Measurements from ENCODE around the gene CA5B. TPM values are rescaled to one million over a fixed set of nuclear protein-coding genes. Genes with fewer than 3 reads are reported as not detected.
"Not testable (repeated sequence)": the region's sequence is repeated elsewhere in the genome, so short reads cannot be mapped to it uniquely, and the experiment has no call there.

Gene CA5B
- total RNA-seq, 1 experiment from 2014 or later = 6.8 TPM

DNA sequence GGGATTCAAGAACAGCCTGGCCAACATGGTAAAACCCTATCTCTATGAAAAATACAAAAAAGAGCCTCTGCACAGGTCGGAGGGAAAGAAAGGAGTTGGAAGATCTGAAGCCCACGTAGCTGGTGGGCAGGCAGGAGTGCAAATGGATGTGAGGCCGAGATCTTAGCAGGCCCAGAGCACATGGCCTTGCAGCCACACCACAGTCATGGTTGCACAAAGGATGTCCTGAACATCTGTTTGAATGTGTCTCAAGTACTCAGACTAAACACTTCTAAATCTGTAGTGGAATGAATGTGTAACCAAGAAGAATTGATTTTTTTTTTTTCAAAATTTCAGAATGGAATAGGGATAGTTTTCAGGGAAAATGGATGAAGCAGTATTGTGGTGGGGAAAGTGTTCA, 10.8 kb downstream of the CA5B start:
- DNase-seq (ENCODE audit: low read depth) = no peak

DNA sequence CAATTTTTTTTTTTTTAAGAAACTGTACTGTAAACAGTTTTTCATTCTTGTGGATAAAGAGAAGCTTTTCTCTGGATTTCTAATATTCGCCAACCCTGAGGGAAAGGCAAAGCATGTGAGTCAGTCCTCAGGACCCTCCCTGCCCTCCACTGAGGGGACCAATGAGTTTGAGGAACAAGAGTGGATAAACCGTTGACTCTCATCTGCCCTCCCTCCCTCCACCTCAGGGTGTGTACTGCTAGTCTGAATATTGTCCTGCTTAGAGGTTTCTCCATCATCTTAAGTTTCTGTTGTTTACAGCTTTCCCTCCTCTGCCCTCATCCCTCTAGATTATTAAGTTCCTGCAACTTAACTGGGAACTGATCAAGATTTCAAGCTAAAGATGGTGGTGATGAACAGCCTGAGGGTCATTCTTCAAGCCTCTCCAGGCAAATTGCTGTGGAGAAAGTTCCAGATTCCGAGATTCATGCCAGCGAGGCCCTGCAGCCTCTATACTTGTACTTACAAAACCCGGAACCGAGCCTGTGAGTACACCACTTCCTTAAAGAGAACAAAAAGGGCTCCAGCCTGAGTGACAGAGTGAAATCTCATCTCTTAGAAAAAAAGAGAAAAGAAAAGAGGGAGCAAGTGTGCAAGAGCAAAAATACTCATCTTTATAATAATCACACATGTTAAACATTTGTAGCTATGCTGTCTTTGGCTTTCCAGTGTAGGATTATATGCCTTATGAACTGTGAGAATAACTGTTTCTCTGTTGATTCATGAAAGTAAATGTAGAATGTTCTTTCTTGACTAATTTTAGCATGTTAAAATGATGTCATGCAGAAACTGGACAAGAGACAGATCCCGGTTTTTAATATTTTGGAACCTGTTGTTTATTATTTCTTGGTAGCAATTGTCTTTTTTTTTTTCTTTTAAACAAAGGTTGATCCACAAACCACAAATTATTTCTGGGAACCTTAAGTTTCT, 11.9 kb downstream of the CA5B start:
- DNase-seq (ENCODE audit: low read depth) = peak; percentile 69

DNA sequence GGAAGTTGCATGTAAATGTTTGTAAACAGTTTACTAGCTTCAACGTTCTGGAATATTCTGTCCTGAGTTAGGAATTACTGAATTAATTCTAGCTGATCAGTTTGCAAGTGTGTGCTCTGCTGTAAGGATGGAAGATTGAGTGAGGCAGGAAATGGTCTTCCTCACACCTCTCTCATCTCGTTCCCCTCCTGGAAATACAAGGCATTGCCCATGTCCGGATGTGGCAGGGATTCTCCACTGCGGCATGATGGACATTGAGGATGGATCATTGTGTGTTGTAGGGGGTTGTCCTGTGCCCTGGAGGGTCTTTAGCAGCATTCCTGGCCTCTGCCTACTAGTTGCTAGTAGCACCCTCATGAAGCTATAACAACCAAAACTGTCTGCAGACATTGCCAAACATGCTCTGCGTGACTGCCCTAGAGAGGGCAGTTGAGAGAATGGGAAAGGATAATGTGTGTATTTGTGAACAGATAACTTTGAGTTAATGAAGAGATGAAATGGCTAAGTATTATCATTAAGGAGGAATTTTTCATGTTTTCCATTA, 12.6 kb downstream of the CA5B start:
- no peak for DNase-seq (ENCODE audit: low read depth)

DNA sequence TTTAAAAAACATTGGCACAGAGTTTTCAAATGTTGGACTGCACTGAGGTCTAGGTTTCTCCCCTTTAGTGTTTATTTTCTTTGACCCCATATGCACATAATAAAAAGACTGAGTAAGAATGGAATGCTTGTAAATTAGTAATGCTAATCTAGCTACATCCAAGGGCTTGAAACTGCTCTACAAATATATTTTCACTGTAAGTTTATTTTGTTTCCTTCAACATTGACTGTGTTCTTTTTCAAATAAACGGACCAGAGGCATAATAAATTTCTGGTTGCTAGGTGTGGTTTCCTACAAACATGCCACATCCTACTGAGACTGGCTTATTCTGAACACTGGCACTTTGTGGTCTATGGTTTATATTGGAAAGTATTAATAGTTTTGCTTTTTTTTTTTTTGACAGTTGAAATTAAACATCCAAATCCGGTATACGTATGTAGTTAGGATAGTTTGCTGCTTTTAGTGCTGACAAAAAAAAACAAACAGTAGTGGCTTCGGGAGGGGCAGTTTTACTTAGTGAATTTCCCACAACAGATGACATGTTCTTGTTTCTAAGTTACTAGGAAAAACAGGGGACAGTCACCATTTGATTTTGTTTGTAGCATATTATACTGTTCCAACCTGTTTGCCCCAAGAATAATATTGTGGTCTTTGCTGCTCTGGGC, 13.2 kb downstream of the CA5B start:
- peak; percentile 95 for DNase-seq (ENCODE audit: low read depth)

DNA sequence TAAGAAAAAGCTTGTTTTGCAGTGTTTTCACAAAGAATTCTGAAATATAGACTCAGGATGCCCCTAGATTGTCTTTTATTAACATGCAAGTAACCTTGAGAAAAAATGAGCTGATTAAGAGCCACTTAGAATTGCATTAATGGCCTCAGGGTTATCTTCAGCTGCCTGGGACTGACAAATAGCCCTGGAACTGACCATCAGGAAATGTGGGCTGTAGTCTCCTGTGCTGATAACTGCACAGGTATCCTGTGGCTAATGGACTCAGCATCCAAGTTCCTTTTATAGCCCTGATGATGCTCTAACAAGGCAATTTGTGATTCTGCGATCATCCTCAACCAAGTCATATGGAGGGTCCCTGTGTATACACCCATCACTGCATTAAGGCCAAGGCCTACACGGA, 17.0 kb downstream of the CA5B start:
- no peak for DNase-seq (ENCODE audit: low read depth)

DNA sequence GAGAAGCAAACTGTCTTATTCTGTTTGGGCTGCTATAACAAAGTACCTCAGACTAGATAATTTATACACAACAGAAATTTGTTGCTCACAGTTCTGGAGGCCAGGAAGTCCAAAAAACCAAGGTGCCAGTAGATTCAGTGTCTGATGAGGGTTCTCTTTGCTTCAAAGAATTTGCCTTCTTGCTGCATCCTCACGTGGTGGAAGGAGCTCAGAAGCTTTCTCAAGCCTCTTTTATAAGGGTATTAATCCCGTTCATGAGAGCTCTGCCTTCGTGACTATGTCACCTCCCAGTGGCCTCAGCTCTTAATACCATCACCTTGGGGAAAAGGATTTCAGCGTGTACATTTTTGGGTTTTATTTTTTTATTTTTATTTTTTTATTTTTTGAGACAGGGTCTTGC, 20.1 kb downstream of the CA5B start:
- DNase-seq (ENCODE audit: low read depth) = no peak

DNA sequence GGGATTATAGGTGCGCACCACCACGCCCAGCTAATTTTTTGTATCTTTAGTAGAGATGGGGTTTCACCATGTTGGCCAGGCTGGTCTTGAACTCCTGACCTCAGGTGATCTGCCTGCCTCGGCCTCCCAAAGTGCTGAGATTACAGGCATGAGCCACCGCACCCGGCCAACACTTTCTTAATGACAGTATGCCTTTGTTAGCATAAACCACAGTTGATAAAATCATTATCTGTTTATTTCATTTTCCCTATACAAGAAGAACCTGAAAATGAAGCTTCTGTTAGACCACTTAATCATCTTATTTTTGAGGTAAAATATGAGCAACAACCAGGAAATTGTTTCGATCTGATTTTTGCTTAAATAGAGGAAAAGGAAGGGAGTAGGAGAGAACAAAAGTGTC, 21.8 kb downstream of the CA5B start:
- DNase-seq (ENCODE audit: low read depth) = not testable (repeated sequence)

DNA sequence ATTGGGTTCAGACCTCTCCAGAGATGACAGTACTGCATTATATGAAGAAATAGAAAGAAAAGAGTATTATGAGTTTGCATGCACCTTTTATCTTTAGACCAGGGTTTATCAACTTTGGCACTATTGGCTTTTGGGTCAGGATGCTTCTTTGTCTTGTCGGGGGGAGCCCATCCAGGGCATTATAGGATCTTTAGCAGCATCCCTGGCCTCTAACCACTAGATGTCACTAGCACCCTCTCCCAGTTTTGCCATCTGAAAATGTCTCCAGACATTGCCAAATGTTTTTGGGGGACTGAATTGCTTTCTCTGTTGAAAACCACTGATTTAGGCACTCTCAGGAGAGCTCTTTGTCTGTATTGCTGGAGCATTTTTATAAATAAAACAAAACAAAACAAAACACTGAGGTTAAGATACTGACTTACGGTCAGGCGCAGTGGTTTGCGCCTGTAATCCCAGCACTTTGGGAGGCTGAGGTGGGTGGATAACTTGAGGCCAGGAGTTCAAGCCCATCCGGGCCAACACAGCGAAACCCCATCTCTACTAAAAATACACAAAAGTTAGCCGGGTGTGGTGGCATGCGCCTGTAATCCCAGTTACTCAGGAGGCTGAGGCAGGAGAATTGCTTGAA, 23.6 kb downstream of the CA5B start:
- peak; percentile 37 for DNase-seq (ENCODE audit: low read depth)

DNA sequence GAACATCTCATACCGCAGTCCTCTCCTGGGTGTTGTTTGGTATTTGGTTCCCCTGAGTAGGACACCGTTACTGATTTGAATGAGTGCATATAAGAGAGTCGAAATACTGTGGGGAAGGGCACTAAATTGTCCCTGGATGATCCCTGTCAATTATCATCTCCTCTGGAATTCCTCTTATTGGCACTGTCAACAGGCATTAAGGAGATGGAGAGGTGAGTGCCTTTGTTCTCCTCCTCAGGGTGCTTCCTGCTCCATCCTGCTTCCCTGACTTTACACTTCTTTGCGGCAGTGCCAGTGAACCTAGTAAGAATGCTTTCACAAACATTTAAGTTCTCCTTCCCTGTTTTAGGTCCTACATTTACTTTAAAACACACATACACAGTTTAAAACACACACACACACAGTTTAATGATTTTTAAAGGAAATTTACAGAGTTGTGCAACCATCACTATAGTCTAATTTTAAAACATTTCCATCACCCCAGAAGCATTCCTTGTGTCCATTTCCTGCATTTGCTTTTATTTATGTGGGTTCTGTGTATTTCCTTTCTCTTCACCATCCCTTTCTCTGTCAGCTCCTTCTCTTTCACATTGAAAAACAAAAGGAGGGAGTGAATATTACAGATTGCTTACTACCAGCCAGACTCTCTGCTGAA, 31.4 kb downstream of the CA5B start:
- no peak for DNase-seq (ENCODE audit: low read depth)

DNA sequence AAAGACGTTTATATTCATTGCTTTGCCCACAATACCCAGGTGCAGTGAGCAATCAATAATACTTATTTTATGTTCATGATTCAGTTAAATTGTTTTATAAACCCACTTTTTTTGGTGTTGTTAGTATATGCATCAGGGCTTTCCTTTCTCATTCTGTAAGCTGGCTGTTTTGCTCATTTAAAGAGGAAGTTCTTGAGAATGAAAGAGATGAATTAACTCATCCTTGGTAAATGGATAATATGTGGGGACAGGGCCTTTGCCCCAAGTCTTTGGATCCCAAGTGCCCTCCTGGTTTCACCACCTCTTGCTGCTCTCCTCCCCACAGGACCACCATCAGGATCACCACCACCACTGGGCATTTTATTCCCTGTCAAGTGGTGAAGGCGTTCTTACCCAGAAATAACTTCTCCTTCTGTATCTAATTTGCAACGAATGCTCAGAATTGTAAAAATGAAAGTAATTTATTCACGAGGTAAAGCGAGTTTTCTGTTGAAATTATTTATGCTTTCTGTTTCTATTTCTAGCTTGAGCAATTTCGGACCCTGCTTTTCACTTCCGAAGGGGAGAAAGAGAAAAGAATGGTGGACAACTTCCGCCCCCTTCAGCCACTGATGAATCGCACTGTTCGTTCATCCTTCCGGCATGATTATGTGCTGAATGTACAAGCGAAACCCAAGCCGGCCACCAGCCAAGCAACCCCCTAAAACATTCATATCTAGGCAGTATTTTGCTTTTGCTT, 44.1 kb downstream of the CA5B start:
- no peak for DNase-seq (ENCODE audit: low read depth)

DNA sequence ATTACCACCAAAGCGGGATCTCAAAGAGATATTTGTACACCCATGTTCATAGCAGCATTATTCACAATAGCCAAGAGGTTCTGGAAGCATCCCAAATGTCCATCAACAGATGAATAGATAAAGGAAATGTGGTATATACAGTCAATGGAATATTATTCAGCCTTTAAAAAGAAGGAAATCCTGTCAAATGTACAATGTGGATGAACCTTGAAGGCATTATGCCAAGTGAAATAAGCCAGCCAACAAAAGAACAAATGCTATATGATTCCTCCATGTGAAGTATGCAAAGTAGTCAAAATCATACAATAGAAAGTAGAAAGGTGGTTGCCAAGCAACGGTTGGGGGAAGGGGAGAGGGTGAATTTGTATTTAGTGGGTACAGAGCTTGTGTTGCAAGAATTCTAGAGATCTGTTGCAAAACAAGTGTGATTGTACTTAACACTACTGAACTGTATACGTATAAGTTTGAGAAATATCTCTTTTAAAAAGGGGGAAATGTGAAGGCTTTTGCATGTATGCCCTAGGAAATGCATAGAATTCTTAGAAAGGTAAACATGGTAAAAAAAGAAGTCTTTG, 47.2 kb downstream of the CA5B start:
- DNase-seq (ENCODE audit: low read depth) = no peak

DNA sequence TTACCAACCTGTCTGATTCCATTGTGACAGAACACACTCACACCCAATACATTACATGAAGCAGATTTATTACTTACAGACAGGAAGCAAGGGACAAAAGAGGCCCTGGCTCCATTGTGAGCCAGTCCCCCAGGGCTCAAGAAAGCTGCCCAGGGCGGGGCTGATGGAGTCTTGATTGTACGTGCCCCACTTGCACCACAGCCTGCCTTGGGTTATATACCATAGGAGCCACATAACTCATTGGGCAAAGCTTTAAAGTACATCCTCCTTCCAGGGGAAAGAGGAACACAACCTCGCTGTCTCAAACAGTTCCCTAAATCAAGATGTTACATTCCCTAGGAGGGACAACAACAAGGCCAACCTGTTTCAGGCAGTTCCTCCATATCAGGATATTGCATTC, 48.8 kb downstream of the CA5B start:
- no peak for DNase-seq (ENCODE audit: low read depth)

DNA sequence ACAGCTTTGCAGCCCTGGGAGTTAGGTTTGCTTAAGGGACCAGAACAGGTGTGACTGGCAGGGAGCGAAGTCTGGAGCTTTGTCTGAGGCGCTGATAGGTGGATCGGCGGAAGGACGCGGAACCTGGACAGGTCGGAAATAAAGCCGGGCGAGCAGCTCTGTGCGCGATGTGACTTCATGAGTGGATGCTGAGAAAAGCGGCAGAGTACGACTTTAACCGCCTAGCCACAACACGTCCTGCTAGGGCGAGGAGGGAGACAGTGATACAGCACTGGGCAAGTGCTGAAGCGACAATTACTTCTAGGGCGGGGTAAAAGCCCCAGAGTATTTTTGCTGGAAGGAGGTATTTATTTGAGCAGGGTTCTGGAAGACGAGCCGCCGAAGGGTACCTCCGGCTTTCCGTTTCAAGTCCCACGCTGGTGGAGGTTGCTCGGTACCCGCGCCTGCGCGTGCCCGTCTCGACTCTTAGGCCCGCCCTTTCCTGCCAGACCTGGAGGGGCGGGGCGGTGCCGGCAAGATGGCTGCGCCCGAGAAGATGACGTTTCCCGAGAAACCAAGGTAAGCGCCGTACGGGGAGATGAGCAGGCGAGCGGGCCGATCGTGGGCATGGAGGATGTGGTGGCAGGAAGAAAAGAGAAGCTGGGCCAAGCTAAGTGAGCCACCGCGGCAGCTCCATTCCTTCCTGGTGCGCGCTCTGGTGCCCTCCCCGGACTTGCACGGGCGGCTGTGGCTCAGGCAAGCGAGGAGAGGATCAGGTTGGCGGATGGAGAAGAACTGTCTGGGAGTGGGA, 52.1 kb downstream of the CA5B start, which contains the start of gene ZRSR2:
Gene ZRSR2, plus strand, starts transcription at position 506 of the 790 bp plus-strand sequence. Its CDS starts 12 bp downstream, at position 518.
- peak; percentile 81 for DNase-seq (ENCODE audit: low read depth)

DNA sequence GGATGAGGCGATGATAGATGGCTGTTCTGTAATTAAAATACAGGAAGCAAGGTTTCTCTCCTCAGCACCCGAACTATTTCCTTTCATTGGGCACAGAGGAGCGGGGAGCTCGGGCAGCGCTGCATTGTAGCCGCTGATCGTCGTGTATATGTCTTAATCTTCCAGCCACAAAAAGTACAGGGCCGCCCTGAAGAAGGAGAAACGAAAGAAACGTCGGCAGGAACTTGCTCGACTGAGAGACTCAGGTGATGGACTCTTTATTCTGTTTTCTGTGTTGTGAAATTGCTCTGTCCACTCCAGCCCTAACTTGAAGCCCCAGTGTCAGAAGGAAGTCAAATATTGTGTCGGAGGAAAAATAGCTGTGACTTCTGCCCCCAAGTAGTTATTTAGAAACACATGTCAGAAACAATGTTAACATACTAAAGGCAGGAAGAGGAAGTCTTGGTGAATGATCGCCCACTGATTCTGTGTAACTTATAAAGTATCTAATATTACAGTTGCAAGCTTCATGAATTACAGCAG, 52.8 kb downstream of the CA5B start:
- peak; percentile 16 for DNase-seq (ENCODE audit: low read depth)

DNA sequence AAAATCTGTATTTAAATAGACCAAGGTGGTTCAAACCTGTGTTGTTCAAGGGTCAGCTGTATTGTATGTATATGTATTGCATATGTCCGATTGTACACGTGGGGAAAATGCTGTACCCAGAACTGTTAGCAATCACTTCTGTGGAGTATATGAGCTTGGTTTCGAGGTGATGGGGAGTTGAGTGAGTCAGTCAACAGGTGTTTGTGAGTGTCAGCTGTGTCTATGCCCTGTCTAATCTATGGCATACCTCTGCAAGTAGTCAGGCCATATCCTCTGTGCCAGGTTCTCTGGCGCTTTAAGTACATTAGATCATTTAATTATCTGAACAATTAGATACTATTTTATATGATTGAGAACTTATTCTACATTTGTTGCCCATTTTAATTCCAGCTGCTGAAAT, 59.6 kb downstream of the CA5B start:
- no peak for DNase-seq (ENCODE audit: low read depth)

DNA sequence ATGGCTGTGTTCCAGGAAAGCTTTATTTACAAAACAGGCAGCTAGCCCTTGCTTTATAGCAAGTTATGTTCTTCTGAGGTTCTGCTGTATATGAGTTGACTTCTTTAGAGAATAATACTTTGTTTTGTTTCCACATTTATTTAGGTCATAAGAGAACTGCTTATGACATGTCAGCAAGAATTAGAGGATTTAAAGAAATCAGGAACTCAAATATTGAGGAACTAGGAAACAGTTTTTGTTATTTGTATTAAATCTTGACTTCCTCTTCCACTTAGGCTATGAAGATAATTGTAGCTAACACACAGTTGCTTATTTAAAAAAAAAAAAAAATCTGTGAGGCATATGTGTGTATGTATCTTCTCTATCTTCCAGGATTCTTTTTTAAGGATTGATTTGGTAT, 66.5 kb downstream of the CA5B start:
- no peak for DNase-seq (ENCODE audit: low read depth)

DNA sequence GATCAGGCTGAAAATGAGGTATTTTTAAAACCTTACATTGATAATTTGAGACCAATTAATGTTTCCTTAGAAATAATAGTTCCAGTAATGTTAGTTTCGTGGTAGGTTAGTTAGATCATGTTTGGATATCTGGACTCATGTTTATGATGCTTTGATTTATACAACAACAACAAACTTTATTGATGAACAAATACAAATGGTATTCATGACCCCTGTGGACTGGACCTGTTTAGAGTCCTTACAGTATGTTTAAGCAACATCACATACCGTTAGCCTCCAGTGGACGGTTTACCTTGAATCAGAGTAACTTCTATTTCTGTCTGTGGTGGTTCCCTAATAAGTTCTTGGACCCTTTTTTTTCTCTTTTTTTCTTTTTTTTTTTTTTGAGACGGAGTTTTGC, 70.2 kb downstream of the CA5B start:
- DNase-seq (ENCODE audit: low read depth) = no peak

DNA sequence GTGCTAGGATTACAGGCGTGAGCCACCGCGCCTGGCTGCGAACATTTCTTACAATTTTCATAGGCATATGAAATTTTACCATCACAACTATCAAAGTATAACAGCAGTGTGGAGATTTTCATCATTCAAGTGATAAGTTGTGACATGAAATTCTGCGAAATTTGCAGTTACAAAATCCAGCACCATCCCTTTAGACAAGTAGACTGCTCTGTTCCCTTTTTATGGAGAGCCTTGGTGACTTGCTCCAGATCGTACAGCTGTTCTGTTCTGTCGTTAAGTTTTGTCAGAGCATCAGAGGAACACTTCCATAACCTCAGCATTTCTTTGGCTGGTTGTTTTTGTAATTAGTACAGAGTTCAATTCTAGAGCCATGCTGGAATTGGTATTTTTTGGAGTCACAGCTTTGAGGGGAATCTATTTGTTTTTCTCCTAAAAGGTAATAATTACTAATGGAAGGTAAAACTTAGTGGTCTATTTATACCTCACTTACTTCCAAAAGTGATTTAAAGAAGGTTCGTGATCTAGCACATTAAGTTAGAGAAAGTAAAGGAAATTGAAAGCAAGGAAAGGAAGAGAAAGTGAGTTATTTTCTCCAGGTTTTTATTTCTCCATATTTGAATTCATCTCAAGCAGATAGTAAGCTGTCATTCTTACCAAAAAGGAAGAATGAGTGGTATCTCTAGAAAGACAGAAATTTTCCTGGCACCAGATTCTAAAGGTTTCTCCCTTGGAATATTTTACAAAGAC, 74.3 kb downstream of the CA5B start:
- DNase-seq (ENCODE audit: low read depth) = no peak

DNA sequence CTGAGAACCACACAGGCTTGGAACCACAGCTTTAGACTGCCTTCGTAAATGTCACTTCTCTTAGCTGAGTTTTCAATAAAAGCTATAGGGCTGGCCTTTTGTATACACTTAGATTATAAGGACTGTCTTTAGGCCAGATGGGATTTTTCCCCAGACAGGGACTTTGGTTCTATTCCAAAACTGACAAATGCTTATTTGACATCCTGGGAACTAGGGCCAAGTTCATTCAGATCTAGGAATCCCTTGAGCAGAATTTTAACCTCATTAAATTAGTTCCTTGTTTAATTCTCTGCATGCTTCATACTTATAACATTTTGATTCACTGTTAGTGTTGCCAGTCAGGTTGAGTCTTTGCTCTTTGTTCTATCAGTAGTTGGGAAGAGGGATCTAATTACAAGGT, 75.3 kb downstream of the CA5B start:
- DNase-seq (ENCODE audit: low read depth) = no peak
